Smooth muscle cell (in vitro differentiated cells): ENCODE results near the gene DOK1. TPM values are rescaled to one million over a fixed set of nuclear protein-coding genes. Genes with fewer than 3 reads are reported as not detected.

Experiments
- DNase-seq: peaks from one replicate; lab custom pipeline; 2025; ENCODE audit not compliant: unreplicated experiment; lab: John Stamatoyannopoulos, UW
- H2AFZ ChIP-seq: fragments of 200-600 bp; sonication (generic); 2 replicates; pipeline ENCODE4 v1.6.0; 2016; ENCODE audit warnings: antibody characterized with exemption, low read depth, mild to moderate bottlenecking
- H3F3A ChIP-seq: fragments of 200-600 bp; sonication (generic); 2 replicates; pipeline ENCODE4 v1.6.0; 2017; ENCODE audit warnings: antibody characterized with exemption, low read depth
- H3K27ac ChIP-seq: fragments of 200-600 bp; sonication (generic); 2 replicates; pipeline ENCODE4 v1.5.1; 2016; ENCODE audit warnings: low read depth, mild to moderate bottlenecking
- H3K27me3 ChIP-seq: fragments of 200-600 bp; sonication (generic); 2 replicates; pipeline ENCODE4 v1.6.1; 2016; ENCODE audit warnings: low read depth, mild to moderate bottlenecking
- H3K36me3 ChIP-seq: fragments of 200-600 bp; sonication (generic); 2 replicates; pipeline ENCODE4 v1.5.1; 2016; ENCODE audit warnings: low read depth
- H3K4me1 ChIP-seq: fragments of 200-600 bp; sonication (generic); 2 replicates; pipeline ENCODE4 v1.5.1; 2016; ENCODE audit warnings: low read depth
- H3K4me2 ChIP-seq: fragments of 200-600 bp; sonication (generic); 2 replicates; pipeline ENCODE4 v1.6.0; 2016; ENCODE audit warnings: mild to moderate bottlenecking
- H3K4me3 ChIP-seq: fragments of 200-600 bp; sonication (generic); 2 replicates; pipeline ENCODE4 v1.5.1; 2016; ENCODE audit warnings: mild to moderate bottlenecking
- H3K79me2 ChIP-seq: fragments of 200-600 bp; sonication (generic); 2 replicates; pipeline ENCODE4 v1.6.0; 2016; ENCODE audit warnings: low read depth, mild to moderate bottlenecking
- H3K9ac ChIP-seq: fragments of 200-600 bp; sonication (generic); 2 replicates; pipeline ENCODE4 v1.6.0; 2016; ENCODE audit warnings: low read depth
- H3K9me3 ChIP-seq: fragments of 200-600 bp; sonication (generic); replicated peaks from 2 replicates; pipeline ENCODE4 v1.5.1; 2016; ENCODE audit warnings: low read depth
- H4K20me1 ChIP-seq: fragments of 200-600 bp; sonication (generic); 2 replicates; pipeline ENCODE4 v1.6.0; 2016; ENCODE audit warnings: low read depth
- WGBS: methylation state at CpG from one replicate; pipeline ENCODE4 v1.1.7; 2016; ENCODE audit warnings: low lambda C conversion rate; 5-methylcytosine and 5-hydroxymethylcytosine counted together
- polyA plus RNA-seq: library from polyadenylated mRNA; unstranded; fragments of >200 nt; fragmentation: Nextera tagmentation; extraction: Ambion mirVana; gene quantifications from 2 replicates; pipeline ENCODE4 v1.2.1, GENCODE V29; 2016
- total RNA-seq: library from RNA; depleted of rRNA; stranded (reverse); fragments of >200 nt; gene quantifications from 2 replicates; pipeline ENCODE4 v1.2.3, GENCODE V29; 2014
- TF ChIP-seq, protein P1 (sequence below): fragments of 200-600 bp; sonication (generic); IDR thresholded peaks from 2 replicates; pipeline ENCODE4 v1.5.1; 2017; ENCODE audit warnings: borderline replicate concordance, mild to moderate bottlenecking, antibody characterized with exemption; ENCODE audit not compliant: insufficient read depth, poor library complexity, severe bottlenecking

The DOK1 gene
- total and polyA plus RNA-seq, 2 experiments from 2014 or later = 11.7 to 41.3 TPM

DNA sequence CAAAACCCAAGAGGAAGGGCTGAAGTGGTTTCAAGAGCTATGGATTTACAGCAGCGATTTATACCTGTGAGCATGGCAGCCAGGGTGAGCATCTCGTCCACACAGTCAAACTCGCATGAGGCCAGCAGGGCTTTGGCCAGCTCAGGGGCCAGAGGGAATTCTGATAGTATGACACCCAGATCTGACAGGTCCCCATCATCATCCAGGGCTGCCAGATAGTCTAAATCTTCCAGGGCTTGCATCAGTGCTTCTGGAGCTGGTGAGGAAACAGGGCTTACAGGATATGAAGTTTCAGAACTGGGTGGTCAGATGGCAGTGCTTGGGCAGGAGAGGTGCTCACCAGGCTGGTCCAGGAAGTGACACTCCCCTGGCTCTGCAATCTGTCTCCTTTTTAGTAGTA, 32.0 kb upstream of the DOK1 start:
- H2AFZ ChIP-seq = no peak overlapping the region
- H3K4me2 ChIP-seq = no peak overlapping the region
- no peaks in the 10 kb centered on the region for H3K79me2 ChIP-seq
- DNase-seq = no peak
- H3K4me3 ChIP-seq = no peak overlapping the region
- TF ChIP-seq, protein P1, sequence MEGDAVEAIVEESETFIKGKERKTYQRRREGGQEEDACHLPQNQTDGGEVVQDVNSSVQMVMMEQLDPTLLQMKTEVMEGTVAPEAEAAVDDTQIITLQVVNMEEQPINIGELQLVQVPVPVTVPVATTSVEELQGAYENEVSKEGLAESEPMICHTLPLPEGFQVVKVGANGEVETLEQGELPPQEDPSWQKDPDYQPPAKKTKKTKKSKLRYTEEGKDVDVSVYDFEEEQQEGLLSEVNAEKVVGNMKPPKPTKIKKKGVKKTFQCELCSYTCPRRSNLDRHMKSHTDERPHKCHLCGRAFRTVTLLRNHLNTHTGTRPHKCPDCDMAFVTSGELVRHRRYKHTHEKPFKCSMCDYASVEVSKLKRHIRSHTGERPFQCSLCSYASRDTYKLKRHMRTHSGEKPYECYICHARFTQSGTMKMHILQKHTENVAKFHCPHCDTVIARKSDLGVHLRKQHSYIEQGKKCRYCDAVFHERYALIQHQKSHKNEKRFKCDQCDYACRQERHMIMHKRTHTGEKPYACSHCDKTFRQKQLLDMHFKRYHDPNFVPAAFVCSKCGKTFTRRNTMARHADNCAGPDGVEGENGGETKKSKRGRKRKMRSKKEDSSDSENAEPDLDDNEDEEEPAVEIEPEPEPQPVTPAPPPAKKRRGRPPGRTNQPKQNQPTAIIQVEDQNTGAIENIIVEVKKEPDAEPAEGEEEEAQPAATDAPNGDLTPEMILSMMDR = no peak
- peaks cover 49% of the 10 kb centered on the region for H3K27me3 ChIP-seq
- peaks cover 3% of the 10 kb centered on the region for H4K20me1 ChIP-seq
- no peak overlapping the region for H3K9ac ChIP-seq
- H3K9me3 ChIP-seq = no peaks in the 10 kb centered on the region
- H3K36me3 ChIP-seq = no peaks in the 10 kb centered on the region
- 89% methylated on average over 3 of the region's 3 CpGs for WGBS
- H3K27ac ChIP-seq = no peak overlapping the region
- H3F3A ChIP-seq = no peaks in the 10 kb centered on the region
- H3K4me1 ChIP-seq = no peaks in the 10 kb centered on the region

DNA sequence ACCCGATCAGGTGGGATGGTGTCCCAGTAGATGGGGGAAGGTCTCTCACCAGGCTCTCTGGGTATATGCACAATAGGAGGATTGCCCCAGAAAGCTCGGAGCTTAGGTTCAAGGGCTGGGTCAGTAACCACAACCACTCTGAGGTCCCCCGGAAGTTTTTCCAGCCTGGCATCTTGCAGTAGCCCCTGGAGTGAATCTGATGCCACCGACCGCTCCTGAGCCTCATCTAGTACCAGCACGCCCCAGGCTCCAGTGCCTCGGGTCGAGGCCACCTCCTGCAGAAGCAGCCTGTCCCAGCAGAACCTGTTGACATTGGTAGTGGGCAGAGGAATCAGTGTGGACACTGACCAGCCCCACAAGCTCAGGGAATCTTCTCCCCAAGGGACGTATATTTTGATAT, 30.5 kb upstream of the DOK1 start:
- no peak for DNase-seq
- Histone ChIP-seq H3K4me3 (no peak overlapping the region), H3K9me3 (no peaks in the 10 kb centered on the region), H3K4me1 (peaks cover 7% of the 10 kb centered on the region), H3K36me3 (no peaks in the 10 kb centered on the region), H4K20me1 (peaks cover 11% of the 10 kb centered on the region), H3K79me2 (peaks cover 12% of the 10 kb centered on the region), H3K27me3 (peaks cover 34% of the 10 kb centered on the region), H3K27ac (no peak overlapping the region), H3F3A (no peaks in the 10 kb centered on the region), H3K9ac (no peak overlapping the region), H3K4me2 (no peak overlapping the region), H2AFZ (no peak overlapping the region)
- 91% methylated on average over 9 of the region's 9 CpGs for WGBS
- TF ChIP-seq, protein P1 = no peak

DNA sequence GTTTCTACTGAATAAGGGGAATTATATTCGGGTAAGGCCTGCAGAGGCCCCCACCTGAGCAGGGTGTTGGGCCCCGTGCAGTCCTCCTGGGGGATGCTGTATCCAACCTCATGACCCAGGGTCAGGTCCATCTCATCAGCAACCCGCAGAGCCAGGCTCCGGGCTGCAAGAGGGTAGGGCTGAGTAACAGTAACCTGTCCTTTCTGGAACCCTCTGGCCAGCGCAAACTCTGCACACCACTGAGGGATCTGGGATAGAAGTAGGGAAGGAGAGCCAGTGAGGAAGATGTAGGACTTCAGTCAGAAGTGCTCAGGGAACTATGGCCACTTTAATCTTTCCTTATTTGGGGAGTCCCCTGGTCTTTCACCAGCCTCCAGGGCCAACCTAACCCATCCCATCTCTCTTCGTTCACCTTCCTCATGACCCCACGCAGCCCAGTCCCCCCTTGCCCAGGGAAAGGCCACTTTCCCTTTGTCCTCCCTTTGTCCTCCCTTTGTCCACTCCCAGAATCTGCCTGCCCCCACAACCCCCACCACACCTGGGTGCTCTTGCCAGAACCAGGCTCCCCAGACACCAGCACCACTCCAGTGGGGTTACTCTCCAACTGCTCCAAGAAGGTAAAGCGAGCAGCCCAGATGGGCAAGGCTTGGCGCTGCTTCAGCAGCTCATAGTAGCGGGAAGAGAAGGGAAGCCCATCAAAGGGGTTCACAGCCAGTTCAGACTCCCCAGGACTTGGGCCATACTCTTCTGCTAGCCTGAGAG, 29.4 kb upstream of the DOK1 start:
- Histone ChIP-seq H2AFZ (no peak overlapping the region), H3K4me2 (no peak overlapping the region), H3K9ac (no peak overlapping the region), H3K36me3 (no peaks in the 10 kb centered on the region), H3F3A (no peaks in the 10 kb centered on the region), H3K4me3 (no peak overlapping the region), H3K27me3 (peaks cover 23% of the 10 kb centered on the region), H3K4me1 (peaks cover 7% of the 10 kb centered on the region), H3K27ac (no peak overlapping the region), H3K9me3 (no peaks in the 10 kb centered on the region), H4K20me1 (peaks cover 11% of the 10 kb centered on the region), H3K79me2 (peaks cover 21% of the 10 kb centered on the region)
- TF ChIP-seq, protein P1 = no peak
- no peak for DNase-seq
- 97% methylated on average over 10 of the region's 10 CpGs for WGBS
